GM19239 (cell line): Measurements from ENCODE around the gene AFAP1L2.

ENCODE experiments used
- DNase-seq: peaks from one replicate; pipeline ENCODE4 v3.0.0; 2011; ENCODE audit warnings: low spot score; ENCODE audit not compliant: insufficient read length
- FAIRE-seq: peaks from 2 replicates; lab custom pipeline; 2011; peaks lifted over from hg19 to GRCh38; lab: Jason Lieb, UNC

Gene AFAP1L2

DNA sequence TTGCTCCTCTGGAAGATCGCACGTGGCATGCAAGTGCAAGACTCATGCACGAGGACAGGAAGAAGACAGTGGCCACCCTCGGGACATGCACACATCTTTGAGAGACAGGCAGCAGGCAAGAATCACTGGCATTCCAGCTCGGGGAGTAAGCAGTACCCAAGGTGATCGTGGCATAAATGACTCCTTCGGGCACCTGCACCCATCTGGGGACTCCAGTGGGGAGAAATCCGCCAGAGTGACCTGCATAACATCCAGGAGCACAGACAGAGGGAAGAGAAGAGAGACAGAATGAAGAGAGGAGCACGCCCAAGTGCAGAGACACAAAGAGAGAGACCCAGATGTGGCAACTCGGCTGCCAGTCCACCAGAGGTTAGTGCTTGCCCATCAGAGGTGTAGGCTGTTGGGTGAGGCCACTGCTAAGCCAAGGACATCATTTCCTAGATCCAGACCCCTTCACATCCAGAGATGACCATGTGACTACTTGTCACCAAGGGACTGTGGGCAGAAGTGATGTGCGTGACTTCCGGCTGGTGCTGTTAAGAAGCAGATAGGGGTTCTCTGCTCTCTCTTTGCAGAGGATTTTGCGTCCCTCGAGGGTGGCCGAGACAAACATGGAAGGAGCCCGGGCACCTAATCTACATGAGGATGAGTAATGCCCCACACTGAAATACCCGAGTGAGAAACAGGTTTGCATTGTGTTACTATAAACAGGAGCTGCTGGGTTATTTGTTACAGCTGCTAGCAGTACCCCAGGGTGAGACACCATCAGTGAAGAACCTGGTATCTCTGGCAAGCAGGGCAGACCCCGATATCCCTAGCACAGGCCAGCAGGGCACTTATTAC is 84.7 kb downstream of the AFAP1L2 start:
- FAIRE-seq (no peak), DNase-seq (no peak)

DNA sequence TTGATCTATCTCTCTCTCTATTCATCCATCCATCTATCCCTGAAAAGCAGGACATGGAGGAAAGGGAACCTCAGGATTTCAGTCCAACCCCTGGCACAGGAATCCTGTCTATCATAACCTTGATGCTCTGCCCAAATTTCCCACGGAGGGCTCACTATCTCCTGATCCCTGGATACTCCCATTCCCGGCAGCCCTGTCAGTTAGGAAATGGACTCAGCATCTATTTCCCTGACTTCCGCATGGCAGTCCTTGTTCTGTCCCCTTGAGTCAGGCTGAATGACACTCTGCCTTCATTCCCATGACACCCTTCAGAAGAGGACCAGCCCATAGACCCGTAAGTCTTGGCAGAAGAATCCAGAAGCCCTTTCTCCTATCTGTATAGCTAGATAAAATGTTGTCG is 87.6 kb downstream of the AFAP1L2 start:
- FAIRE-seq (no peak), DNase-seq (no peak)

DNA sequence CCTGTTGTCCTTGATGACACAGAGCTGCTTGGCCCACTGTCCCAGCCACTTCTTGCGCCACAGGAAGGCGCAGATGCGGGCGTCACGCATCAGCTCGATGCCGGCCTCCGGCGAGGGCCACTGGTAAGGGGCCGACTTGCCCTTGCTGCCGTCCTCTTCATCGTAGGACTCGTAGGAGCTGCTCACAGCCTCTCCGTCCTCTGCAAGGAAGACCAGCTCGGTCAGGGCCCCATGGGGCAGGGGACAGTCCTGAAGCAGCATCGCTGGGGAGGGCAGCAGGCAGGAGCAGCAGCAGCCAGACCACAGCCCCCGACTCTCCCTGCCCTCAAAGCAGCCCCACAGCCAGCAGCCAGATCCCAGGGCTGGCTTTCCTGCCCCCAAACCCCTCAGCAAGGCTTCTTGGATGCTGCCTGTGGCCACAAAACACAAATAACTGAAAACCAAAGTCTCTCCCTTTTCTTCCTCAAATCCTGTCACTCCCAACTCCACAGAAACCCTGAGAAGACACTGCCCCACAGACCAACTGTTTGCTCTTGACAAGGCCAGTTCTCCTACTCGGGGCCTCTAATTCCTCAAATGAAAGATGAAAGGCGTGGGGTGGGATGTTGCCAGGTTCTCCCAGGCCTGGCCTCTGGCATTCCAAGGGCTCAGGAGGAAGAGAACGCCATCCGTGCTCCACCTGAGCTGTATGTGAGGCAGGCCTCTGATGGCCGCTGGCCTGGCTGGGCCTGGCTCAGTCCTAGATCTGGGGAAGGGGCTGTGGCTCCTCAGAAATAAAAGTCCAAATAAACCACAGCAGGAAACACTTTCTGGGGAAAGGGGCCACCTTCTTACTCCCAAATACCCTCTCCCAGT is 88.5 kb downstream of the AFAP1L2 start:
- no peak for DNase-seq
- FAIRE-seq = no peak

DNA sequence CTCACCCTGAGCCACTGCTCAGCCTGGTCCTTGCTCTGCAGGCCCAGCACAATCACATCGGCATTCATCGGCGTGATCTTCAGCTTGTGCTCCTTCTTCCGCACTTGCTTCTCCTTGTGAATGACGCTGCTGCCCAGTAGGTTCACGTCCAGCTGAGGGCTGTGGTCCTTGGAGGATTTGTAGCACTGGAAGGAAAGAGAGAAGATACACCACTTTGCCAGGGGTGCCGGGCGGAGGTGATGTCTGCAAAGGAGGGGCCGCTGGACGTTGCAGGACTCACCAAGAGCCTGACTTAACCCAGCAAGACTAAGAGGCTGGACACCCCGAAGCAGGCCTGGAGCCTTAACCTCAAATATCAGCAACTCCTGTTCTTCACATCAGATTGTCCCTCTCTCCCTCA is 90.4 kb downstream of the AFAP1L2 start:
- FAIRE-seq = no peak
- DNase-seq = no peak

- FAIRE-seq (no peak), DNase-seq (no peak)
Observed at GRCh38 chr10:114313139-114313538, 91.2 kb downstream of the AFAP1L2 start.

DNA sequence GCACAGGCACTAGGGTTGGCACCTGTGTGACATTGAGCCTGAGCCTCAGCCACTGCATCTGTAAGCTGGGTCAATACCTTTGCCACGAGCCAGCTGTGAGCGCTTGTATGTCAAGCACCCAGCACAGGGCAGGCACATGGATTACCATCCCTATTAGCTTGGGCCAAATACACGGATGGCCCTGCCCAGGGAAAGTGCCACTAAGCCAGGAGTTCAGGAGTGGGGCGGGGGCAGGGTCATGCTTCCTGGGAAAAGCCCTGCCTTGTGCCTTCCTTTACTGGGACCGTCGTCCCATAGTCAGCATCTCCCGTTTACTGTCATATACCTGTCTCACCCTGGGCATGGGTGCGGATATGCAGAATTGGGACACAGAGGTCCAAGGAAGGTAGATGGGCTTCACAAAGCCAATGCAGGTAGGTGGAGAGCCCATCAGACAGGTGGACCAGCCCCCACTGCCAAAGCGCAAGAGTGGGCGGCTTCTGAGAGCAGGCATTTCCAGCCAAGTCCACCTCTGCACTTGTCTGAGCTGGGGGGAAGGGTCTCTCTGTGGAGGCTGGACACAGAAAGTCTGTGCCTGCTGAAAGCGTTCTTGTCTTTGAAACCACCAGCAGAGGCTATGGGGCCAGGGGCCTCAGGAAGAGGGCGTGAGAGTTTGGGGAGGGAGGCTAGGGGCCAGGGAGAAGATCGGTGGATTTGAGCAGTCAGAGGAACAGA is 92.6 kb downstream of the AFAP1L2 start:
- DNase-seq = no peak
- FAIRE-seq = no peak

DNA sequence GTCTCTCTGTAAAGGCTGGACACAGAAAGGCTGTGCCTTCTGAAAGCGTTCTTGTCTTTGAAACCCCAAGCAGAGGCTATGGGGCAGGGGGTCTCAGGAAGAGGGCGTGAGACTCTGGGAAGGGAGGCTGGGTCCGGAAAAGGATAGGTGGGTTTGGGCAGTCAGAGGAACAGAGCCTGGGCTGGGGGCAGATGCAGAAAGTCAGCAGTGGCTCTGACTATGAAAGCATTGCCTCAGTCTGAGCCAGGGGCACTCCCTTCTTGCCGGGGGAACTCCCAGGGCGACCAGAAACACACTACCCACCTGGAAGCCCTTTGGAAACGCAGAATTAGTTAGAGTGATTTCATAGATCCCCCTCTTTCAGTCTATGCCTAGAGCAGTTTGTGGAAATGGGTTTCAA is 93.3 kb downstream of the AFAP1L2 start:
- DNase-seq (no peak), FAIRE-seq (no peak)

DNA sequence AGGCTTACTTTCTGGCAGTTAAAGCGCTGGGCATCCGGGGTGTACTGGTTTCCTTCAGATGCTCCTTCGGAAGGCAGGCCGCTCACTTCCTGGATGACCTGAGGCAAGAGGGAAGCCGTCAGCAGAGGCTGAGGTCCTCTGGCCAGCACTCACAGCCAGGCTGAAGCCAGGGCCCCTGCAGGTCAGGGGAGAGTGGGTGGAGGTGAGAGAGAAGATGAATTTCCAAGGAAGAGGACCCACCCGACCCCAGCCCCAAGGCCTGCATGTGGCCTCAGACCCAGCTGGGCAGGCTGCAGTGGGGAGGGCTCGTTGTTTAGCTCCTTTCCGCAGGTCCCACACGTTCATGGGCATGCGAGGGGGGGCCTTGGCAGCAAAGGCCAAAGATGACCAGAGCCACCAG is 94.0 kb downstream of the AFAP1L2 start:
- no peak for FAIRE-seq

DNA sequence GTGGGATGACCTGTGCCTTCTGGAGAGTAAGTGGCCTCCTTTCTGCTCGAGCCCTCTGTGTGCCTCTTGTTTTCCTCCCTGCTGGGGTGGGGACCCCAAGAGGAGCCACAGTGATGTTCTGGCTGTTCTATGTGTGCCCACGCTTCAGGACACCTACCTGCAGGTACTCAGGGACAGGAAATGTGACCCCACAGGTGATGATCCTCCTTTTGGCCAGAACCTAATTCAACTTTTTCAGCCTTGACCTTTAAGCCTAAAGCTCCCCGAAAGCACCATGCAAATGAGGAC is 95.0 kb downstream of the AFAP1L2 start:
- no peak for FAIRE-seq
- no peak for DNase-seq

More for the DNA sequence above, 94.0 kb downstream of the AFAP1L2 start:
- no peak for DNase-seq

- DNase-seq = no peak
- no peak for FAIRE-seq
Observed at GRCh38 chr10:114308531-114309363, 95.6 kb downstream of the AFAP1L2 start.

- no peak for FAIRE-seq
Observed at GRCh38 chr10:114307731-114308130, 96.6 kb downstream of the AFAP1L2 start.

DNA sequence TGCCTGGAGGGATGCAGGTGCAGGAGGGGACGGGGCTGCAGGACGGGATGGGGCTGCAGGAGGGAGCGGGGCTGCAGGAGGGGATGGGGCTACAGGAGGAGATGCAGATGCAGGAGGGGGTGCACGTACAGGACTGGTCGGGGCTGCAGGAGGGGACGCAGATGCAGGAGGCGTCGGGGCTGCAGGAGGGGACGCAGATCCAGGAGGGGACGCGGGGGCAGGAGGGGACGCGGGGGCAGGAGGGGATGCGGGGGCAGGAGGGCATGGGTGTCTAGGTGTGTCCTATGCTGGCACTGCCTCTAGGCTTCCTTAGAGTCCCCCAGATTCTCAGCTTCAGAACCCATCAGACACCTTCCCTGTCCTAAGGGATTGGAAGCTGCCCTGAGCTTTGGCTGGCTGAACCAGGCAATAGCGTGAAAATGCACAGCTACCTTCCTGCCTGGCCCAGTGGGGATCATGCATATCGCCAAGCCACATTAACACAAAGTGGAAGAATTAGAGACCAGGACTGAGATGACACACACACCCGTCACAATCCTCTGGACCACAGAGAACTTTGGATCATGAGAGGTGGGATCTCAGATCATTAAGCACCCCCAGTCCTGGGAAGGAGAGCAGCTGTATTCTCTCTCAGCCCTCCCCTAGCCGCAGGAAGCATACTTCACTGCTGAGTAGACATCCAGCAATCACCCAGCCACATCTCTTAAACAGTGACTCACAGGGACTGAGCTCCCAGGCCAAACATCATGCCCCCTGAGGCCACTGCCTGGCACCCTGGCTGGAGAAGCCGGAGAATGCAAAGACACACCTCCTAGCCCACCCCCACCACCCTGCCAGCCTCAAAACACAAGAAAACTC is 98.0 kb downstream of the AFAP1L2 start:
- DNase-seq (no peak), FAIRE-seq (no peak)

More at GRCh38 chr10:114307731-114308130, 96.6 kb downstream of the AFAP1L2 start:
- no peak for DNase-seq

DNA sequence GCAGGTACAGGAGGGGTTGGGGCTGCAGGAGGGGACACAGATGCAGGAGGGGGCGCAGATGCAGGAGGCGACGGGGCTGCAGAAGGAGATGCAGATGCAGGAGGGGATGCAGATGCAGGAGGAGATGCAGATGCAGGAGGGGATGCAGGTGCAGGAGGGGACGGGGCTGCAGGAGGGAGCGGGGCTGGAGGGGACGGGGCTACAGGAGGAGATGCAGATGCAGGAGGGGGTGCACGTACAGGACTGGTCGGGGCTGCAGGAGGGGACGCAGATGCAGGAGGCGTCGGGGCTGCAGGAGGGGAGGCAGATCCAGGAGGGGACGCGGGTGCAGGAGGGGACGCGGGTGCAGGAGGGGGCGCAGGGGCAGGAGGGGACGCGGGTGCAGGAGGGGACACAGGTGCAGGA is 98.8 kb downstream of the AFAP1L2 start:
- FAIRE-seq (no peak), DNase-seq (no peak)

- FAIRE-seq = peak; percentile 54
- peak; percentile 40 for DNase-seq
Observed at GRCh38 chr10:114304571-114305421, 99.5 kb downstream of the AFAP1L2 start.

GRCh38 chr10:114304017-114304570 is 100.2 kb downstream of the AFAP1L2 start:
- FAIRE-seq (peak; percentile 97), DNase-seq (peak; percentile 80)

DNA sequence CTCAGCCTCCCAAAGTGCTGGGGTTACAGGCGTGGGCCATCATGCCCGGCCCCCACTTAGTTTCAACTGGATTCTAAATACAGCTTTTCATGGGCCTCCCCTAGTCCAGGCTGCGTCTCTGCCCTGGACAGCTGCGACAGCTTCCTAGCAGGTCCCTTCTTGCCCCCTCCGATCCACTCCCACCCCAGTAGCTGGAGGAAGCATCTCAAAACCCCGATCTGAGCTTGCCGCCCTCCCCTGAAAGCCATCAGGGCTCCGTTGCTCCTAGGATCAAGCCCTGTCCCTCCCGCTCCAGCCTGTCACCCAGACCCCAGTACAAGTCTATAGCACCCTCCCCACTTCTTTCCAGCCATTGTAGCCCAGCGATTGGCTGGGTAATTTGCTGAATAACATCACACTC is 100.7 kb downstream of the AFAP1L2 start:
- no peak for DNase-seq
- no peak for FAIRE-seq

GRCh38 chr10:114301951-114302710 is 102.2 kb downstream of the AFAP1L2 start:
- DNase-seq = no peak
- FAIRE-seq = no peak
